WTC11 (cell line): Measurements from ENCODE around the gene MACROD2. TPM values are rescaled to one million over a fixed set of nuclear protein-coding genes. Genes with fewer than 3 reads are reported as not detected.

Source experiments
- ATAC-seq: fragments of 200-7000 bp; cut with Tn5 transposase; 2 replicates; pipeline ENCODE4 v1.10.0; 2021; ENCODE audit warnings: mild to moderate bottlenecking, moderate library complexity
- CTCF ChIA-PET: fragments of 300-600 bp; sonication (Branson Sonifier 250); formaldehyde crosslinking; loops from one replicate; lab custom pipeline; 2021; ENCODE audit warnings: antibody characterized with exemption; lab: Charles Lee
- POLR2A ChIA-PET: fragments of 350-600 bp; sonication (Branson Sonifier 250); formaldehyde crosslinking; loops from one replicate; lab custom pipeline; 2021; ENCODE audit warnings: antibody characterized with exemption; lab: Charles Lee
- DNase-seq: peaks from one replicate; pipeline ENCODE4 v3.0.0; 2021; ENCODE audit warnings: low spot score
- H3K27ac Mint-ChIP-seq: 2 replicates; pipeline ENCODE4 v1.8.0; 2021; ENCODE audit warnings: mixed read lengths
- H3K27me3 Mint-ChIP-seq: 2 replicates; pipeline ENCODE4 v1.8.0; 2021; ENCODE audit warnings: low read depth, mild to moderate bottlenecking, moderate library complexity, mixed read lengths
- H3K36me3 Mint-ChIP-seq: 2 replicates; pipeline ENCODE4 v1.8.0; 2021; ENCODE audit warnings: mixed read lengths
- H3K4me1 Mint-ChIP-seq: 2 replicates; pipeline ENCODE4 v1.8.0; 2022; ENCODE audit warnings: mixed read lengths
- H3K4me3 Mint-ChIP-seq: 2 replicates; pipeline ENCODE4 v1.8.0; 2021; ENCODE audit warnings: mild to moderate bottlenecking, moderate library complexity, mixed read lengths
- H3K9me3 Mint-ChIP-seq: 2 replicates; pipeline ENCODE4 v1.8.0; 2021; ENCODE audit warnings: mixed read lengths
- GRHL2 ChIP-seq: fragments of 250-450 bp; sonication (Bioruptor Pico); IDR thresholded peaks from 2 replicates; pipeline ENCODE4 v1.8.0; 2022; ENCODE audit warnings: mild to moderate bottlenecking, moderate library complexity; ENCODE audit not compliant: insufficient replicate concordance, severe bottlenecking
- IRF2 ChIP-seq: sonication (generic); formaldehyde crosslinking; IDR thresholded peaks from 2 replicates; pipeline ENCODE4 v1.8.0; 2022; ENCODE audit warnings: low read depth, missing genetic modification reagents, borderline replicate concordance
- MXD4 ChIP-seq: fragments of 250-450 bp; sonication (Bioruptor Pico); IDR thresholded peaks from 2 replicates; pipeline ENCODE4 v1.8.0; 2021; ENCODE audit warnings: mild to moderate bottlenecking, moderate library complexity, borderline replicate concordance
- NFATC4 ChIP-seq: fragments of 250-450 bp; sonication (Bioruptor Pico); IDR thresholded peaks from 2 replicates; pipeline ENCODE4 v1.9.0; 2021; ENCODE audit warnings: mild to moderate bottlenecking
- NR1H2 ChIP-seq: sonication (generic); formaldehyde crosslinking; IDR thresholded peaks from 2 replicates; pipeline ENCODE4 v1.9.0; 2021; ENCODE audit warnings: mild to moderate bottlenecking, moderate library complexity, missing genetic modification reagents
- SOX15 ChIP-seq: fragments of 250-450 bp; sonication (Bioruptor Pico); IDR thresholded peaks from 2 replicates; pipeline ENCODE4 v1.9.0; 2021; ENCODE audit warnings: mild to moderate bottlenecking
- TEAD1 ChIP-seq: sonication (generic); formaldehyde crosslinking; IDR thresholded peaks from 2 replicates; pipeline ENCODE4 v1.8.0; 2022; ENCODE audit warnings: mild to moderate bottlenecking, missing genetic modification reagents
- ZBTB21 ChIP-seq: sonication (generic); formaldehyde crosslinking; IDR thresholded peaks from 2 replicates; pipeline ENCODE4 v1.8.1; 2023; ENCODE audit warnings: mild to moderate bottlenecking, missing genetic modification reagents, borderline replicate concordance
- ZNF121 ChIP-seq: sonication (generic); formaldehyde crosslinking; IDR thresholded peaks from 2 replicates; pipeline ENCODE4 v1.8.0; 2023; ENCODE audit warnings: missing genetic modification reagents
- total RNA-seq: library from RNA; stranded (reverse); gene quantifications from 3 replicates; pipeline ENCODE4 v1.2.3, GENCODE V29; 2021
- TF ChIP-seq, protein P1 (sequence below): sonication (generic); formaldehyde crosslinking; IDR thresholded peaks from 2 replicates; pipeline ENCODE4 v1.8.1; 2022; ENCODE audit warnings: mild to moderate bottlenecking, missing genetic modification reagents, moderate library complexity, borderline replicate concordance
- TF ChIP-seq, protein P2 (sequence below): sonication (generic); formaldehyde crosslinking; IDR thresholded peaks from 2 replicates; pipeline ENCODE4 v1.8.0; 2022; ENCODE audit warnings: mild to moderate bottlenecking, missing genetic modification reagents
- TF ChIP-seq, protein P3 (sequence below): sonication (generic); formaldehyde crosslinking; IDR thresholded peaks from 2 replicates; pipeline ENCODE4 v1.8.0; 2023; ENCODE audit warnings: mild to moderate bottlenecking, missing genetic modification reagents
- TF ChIP-seq, protein P4 (sequence below): fragments of 250-450 bp; sonication (Bioruptor Pico); IDR thresholded peaks from 2 replicates; pipeline ENCODE4 v1.9.0; 2021; ENCODE audit warnings: mild to moderate bottlenecking
- TF ChIP-seq, protein P5 (sequence below): fragments of 250-450 bp; sonication (Bioruptor Pico); IDR thresholded peaks from 2 replicates; pipeline ENCODE4 v1.9.0; 2021; ENCODE audit warnings: mild to moderate bottlenecking
- TF ChIP-seq, protein P6 (sequence below): sonication (generic); formaldehyde crosslinking; IDR thresholded peaks from 2 replicates; pipeline ENCODE4 v1.8.0; 2023; ENCODE audit warnings: missing genetic modification reagents

Gene MACROD2
- total RNA-seq, 1 experiment from 2014 or later, result 4.1 TPM

DNA sequence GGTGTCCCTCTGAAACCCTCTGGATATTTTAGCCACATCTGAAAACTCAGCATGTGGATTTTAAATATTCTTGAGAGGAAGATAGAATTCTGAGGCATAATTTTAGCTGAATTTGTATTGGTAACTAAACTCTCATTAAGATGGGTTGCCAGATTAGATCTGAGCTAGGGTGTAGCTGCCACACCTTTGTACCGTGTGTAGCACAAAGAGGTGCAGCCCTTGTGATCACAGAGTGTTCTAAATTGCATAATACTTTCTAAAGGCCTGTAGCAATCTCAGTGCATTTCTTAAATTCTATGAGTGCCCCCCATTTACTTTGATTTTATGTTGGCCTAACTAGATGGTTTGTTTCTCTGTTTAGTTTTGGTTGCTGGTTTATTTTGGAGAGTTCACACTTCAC, 289.1 kb downstream of the MACROD2 start:
- no peaks in the 10 kb centered on the region for H3K36me3 Mint-ChIP-seq
- DNase-seq (no peak), ATAC-seq (no peak)
- no peak overlapping the region for H3K27ac Mint-ChIP-seq
- CTCF ChIA-PET, result no interaction called here
- no peaks in the 10 kb centered on the region for H3K9me3 Mint-ChIP-seq
- no peaks in the 10 kb centered on the region for H3K4me1 Mint-ChIP-seq
- POLR2A ChIA-PET, result no interaction called here
- no peak overlapping the region for H3K4me3 Mint-ChIP-seq
- TF ChIP-seq GRHL2 (CRISPR knock-in tag), result no peak
- TF ChIP-seq, protein P1, sequence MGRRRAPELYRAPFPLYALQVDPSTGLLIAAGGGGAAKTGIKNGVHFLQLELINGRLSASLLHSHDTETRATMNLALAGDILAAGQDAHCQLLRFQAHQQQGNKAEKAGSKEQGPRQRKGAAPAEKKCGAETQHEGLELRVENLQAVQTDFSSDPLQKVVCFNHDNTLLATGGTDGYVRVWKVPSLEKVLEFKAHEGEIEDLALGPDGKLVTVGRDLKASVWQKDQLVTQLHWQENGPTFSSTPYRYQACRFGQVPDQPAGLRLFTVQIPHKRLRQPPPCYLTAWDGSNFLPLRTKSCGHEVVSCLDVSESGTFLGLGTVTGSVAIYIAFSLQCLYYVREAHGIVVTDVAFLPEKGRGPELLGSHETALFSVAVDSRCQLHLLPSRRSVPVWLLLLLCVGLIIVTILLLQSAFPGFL, result no peak
- no peak for TF ChIP-seq MXD4 (CRISPR knock-in tag)
- TF ChIP-seq, protein P2, sequence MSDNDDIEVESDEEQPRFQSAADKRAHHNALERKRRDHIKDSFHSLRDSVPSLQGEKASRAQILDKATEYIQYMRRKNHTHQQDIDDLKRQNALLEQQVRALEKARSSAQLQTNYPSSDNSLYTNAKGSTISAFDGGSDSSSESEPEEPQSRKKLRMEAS (CRISPR knock-in tag), result no peak
- TF ChIP-seq ZBTB21, result no peak
- no peak for TF ChIP-seq NFATC4 (CRISPR knock-in tag)
- no peak for TF ChIP-seq TEAD1
- TF ChIP-seq, protein P3, sequence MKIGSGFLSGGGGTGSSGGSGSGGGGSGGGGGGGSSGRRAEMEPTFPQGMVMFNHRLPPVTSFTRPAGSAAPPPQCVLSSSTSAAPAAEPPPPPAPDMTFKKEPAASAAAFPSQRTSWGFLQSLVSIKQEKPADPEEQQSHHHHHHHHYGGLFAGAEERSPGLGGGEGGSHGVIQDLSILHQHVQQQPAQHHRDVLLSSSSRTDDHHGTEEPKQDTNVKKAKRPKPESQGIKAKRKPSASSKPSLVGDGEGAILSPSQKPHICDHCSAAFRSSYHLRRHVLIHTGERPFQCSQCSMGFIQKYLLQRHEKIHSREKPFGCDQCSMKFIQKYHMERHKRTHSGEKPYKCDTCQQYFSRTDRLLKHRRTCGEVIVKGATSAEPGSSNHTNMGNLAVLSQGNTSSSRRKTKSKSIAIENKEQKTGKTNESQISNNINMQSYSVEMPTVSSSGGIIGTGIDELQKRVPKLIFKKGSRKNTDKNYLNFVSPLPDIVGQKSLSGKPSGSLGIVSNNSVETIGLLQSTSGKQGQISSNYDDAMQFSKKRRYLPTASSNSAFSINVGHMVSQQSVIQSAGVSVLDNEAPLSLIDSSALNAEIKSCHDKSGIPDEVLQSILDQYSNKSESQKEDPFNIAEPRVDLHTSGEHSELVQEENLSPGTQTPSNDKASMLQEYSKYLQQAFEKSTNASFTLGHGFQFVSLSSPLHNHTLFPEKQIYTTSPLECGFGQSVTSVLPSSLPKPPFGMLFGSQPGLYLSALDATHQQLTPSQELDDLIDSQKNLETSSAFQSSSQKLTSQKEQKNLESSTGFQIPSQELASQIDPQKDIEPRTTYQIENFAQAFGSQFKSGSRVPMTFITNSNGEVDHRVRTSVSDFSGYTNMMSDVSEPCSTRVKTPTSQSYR, result no peak
- TF ChIP-seq IRF2 (CRISPR knock-in tag), result no peak
- TF ChIP-seq, protein P4, sequence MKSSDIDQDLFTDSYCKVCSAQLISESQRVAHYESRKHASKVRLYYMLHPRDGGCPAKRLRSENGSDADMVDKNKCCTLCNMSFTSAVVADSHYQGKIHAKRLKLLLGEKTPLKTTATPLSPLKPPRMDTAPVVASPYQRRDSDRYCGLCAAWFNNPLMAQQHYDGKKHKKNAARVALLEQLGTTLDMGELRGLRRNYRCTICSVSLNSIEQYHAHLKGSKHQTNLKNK, result no peak
- TF ChIP-seq, protein P5, sequence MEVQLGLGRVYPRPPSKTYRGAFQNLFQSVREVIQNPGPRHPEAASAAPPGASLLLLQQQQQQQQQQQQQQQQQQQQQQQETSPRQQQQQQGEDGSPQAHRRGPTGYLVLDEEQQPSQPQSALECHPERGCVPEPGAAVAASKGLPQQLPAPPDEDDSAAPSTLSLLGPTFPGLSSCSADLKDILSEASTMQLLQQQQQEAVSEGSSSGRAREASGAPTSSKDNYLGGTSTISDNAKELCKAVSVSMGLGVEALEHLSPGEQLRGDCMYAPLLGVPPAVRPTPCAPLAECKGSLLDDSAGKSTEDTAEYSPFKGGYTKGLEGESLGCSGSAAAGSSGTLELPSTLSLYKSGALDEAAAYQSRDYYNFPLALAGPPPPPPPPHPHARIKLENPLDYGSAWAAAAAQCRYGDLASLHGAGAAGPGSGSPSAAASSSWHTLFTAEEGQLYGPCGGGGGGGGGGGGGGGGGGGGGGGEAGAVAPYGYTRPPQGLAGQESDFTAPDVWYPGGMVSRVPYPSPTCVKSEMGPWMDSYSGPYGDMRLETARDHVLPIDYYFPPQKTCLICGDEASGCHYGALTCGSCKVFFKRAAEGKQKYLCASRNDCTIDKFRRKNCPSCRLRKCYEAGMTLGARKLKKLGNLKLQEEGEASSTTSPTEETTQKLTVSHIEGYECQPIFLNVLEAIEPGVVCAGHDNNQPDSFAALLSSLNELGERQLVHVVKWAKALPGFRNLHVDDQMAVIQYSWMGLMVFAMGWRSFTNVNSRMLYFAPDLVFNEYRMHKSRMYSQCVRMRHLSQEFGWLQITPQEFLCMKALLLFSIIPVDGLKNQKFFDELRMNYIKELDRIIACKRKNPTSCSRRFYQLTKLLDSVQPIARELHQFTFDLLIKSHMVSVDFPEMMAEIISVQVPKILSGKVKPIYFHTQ, result no peak
- TF ChIP-seq, protein P6, sequence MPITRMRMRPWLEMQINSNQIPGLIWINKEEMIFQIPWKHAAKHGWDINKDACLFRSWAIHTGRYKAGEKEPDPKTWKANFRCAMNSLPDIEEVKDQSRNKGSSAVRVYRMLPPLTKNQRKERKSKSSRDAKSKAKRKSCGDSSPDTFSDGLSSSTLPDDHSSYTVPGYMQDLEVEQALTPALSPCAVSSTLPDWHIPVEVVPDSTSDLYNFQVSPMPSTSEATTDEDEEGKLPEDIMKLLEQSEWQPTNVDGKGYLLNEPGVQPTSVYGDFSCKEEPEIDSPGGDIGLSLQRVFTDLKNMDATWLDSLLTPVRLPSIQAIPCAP, result no peak
- no peaks in the 10 kb centered on the region for H3K27me3 Mint-ChIP-seq

DNA sequence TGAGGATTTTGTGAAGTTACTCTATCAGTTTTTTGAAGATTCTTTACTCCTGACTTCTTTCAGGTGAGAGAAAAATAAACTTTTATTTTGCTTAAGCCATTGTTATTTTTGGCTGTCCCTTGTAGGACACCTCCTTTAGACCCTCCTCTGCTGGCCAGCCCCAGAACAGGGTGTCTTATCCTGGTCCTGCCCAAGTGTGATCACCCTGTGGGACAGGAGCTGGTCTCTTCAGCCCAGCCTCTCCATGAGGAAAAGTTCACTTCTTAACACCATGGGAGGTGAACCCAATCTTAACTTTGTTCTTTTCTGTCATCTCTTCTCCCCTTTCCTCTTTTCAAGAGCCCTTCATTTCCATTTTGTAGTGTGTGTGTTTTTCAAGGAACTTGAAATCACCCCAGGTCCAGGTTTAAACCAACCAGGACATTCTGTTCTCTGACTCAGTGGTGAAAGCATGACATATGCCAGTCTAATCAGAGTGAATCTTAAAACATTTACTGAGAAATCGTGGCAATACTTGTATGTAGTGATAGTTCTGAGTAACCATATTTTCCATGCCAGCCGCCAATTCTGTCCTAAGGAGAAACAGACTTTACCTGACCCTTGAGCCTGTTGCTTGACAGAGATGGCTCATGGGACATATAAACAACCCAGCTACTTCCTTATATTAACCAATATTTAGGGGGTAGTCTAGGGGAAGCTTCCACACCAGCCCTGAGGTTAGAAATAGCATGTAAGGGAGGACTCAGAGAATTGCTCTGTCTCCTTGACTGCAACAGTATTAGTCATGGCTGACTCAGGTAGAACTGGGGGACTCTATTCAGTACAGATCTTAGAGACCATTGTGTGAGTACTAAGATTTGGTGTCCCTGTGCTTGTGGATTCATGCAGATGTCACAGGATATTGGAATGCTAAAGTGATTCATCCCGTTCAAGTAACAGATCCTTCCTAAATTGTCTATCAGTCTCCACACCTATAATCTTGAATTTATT, 293.3 kb downstream of the MACROD2 start:
- Mint-ChIP-seq H3K9me3 (no peaks in the 10 kb centered on the region), H3K27ac (no peak overlapping the region), H3K27me3 (no peaks in the 10 kb centered on the region), H3K4me3 (no peak overlapping the region), H3K4me1 (no peaks in the 10 kb centered on the region), H3K36me3 (no peaks in the 10 kb centered on the region)
- no peak for DNase-seq
- POLR2A ChIA-PET, result no interaction called here
- ATAC-seq, result no peak
- CTCF ChIA-PET, result no interaction called here
- TF ChIP-seq ZNF121 (CRISPR knock-in tag), result no peak
- TF ChIP-seq, protein P4, result no peak
- TF ChIP-seq SOX15 (CRISPR knock-in tag), result no peak
- TF ChIP-seq NR1H2 (CRISPR knock-in tag), result no peak
